Stomach (tissue), 9 donors: ENCODE results near the gene PPP1R1B. TPM values are rescaled to one million over a fixed set of nuclear protein-coding genes. Genes with fewer than 3 reads are reported as not detected.

Experiments
- DNase-seq, 2 donors: peaks; one replicate each; pipeline versions ENCODE4 v3.0.0 to v3.0.0-alpha.2; 2013 to 2019
- H3K27ac ChIP-seq, 5 donors: fragments of 200-600 bp in 4 of 5; sonication (generic) in 4 of 5; one replicate each; pipeline ENCODE4 v1.5.1; 2013 to 2019; ENCODE audit warnings: mild to moderate bottlenecking in 1 of 5, moderate library complexity in 1 of 5
- H3K27me3 ChIP-seq, 3 donors: fragments of 200-600 bp; sonication (generic); one replicate each; pipeline ENCODE4 v1.5.1; 2017 to 2019; ENCODE audit warnings: mixed run types in 1 of 3
- H3K36me3 ChIP-seq, 4 donors: fragments of 200-600 bp; sonication (generic); 1 replicate in 3 of 4; 2 replicates in 1 of 4; pipeline ENCODE4 v1.5.1; 2016 to 2019
- H3K4me1 ChIP-seq, 4 donors: fragments of 200-600 bp; sonication (generic); one replicate each; pipeline ENCODE4 v1.5.1; 2016 to 2019
- H3K4me3 ChIP-seq, 4 donors: fragments of 200-600 bp; sonication (generic) in 3 of 4; one replicate each; pipeline ENCODE4 v1.5.1; 2016 to 2019; ENCODE audit warnings: mild to moderate bottlenecking in 1 of 4
- H3K9me3 ChIP-seq, 4 donors: fragments of 200-600 bp; sonication (generic); one replicate each; pipeline ENCODE4 v1.5.1; 2016 to 2019
- CTCF ChIP-seq, 7 experiments: fragments of 450-650 bp in 4 of 7; fragments of 200-600 bp in 3 of 7; sonication (generic) in 3 of 7; IDR thresholded peaks; one replicate each; pipeline ENCODE4 v1.5.1; 2016 to 2019; ENCODE audit warnings: antibody characterized with exemption in 7 of 7, control low read depth in 2 of 7, mild to moderate bottlenecking in 1 of 7
- EP300 ChIP-seq: sonication (generic); formaldehyde crosslinking; IDR thresholded peaks from one replicate; pipeline ENCODE4 v1.6.1; 2017; ENCODE audit warnings: antibody characterized with exemption
- POLR2A ChIP-seq, 4 donors: fragments of 450-650 bp; IDR thresholded peaks; one replicate each; pipeline ENCODE4 v1.6.1; 2016; ENCODE audit warnings: antibody characterized with exemption in 4 of 4, control low read depth in 2 of 4, mild to moderate bottlenecking in 1 of 4, moderate library complexity in 1 of 4
- POLR2AphosphoS5 ChIP-seq, 3 donors: sonication (generic); formaldehyde crosslinking; IDR thresholded peaks; one replicate each; pipeline ENCODE4 v1.6.1; 2016; ENCODE audit warnings: antibody characterized with exemption in 3 of 3
- WGBS, 5 donors: extraction: QIAGEN DNeasy Blood & Tissue Kit in 3 of 5; methylation state at CpG; one replicate each; pipeline versions ENCODE4 v1.1.5 to v1.1.7; 2013 to 2018; 5-methylcytosine and 5-hydroxymethylcytosine counted together
- intact Hi-C: fragments of 100-400 bp; cut with DNase I; formaldehyde crosslinking; loops from one replicate; pipeline ENCODE4 v1.15.1; 2023; ENCODE audit warnings: low total_unique reads
- polyA plus RNA-seq, 3 donors: library from polyadenylated mRNA; stranded (reverse); fragments of 200-250 nt; gene quantifications; one replicate each; pipeline ENCODE4 v1.2.3, GENCODE V29; 2013
- total RNA-seq, 5 donors: library from RNA; depleted of rRNA; stranded (reverse); fragments of >200 nt; gene quantifications; one replicate each; pipeline versions ENCODE4 v1.1.0 to v1.2.3, GENCODE V29; 2014 to 2016
- donor health status: healthy with polysubstance abuse.
- donor health status: Bipolar disorder and iron deficiency.
- donor health status: healthy.

Gene PPP1R1B
- total and polyA plus RNA-seq, 8 donors = 0.58 to 279 (median 10.3) TPM

GRCh38 chr17:39677072-39677471, 50.3 kb downstream of the PPP1R1B start:
- TF ChIP-seq POLR2AphosphoS5 (IDR thresholded peaks at IDR 0.05) (no peak), EP300 (no peak), CTCF (IDR thresholded peaks at IDR 0.05) (no peak), POLR2A (IDR thresholded peaks at IDR 0.05) (no peak)

GRCh38 chr17:39677542-39678339, 51.0 kb downstream of the PPP1R1B start:
- peak overlapping the region; percentile 70 to 84 (median 77) for H3K27ac ChIP-seq
- DNase-seq = peak in 1 of 2 donors; percentile 58
- no peak overlapping the region for H3K4me3 ChIP-seq
- peaks cover 47 to 63% (median 55%) of the 10 kb centered on the region in 4 donors for H3K4me1 ChIP-seq
- H3K36me3 ChIP-seq = peaks cover 0 to 26% (median 18%) of the 10 kb centered on the region in 4 donors
- 30 to 51% (median 42%) methylated on average over 12 to 13 of the region's 13 CpGs for WGBS, 5 donors
- intact Hi-C loops = no loop called here
- TF ChIP-seq EP300 = no peak
- TF ChIP-seq CTCF (IDR thresholded peaks at IDR 0.05) = no peak
- TF ChIP-seq POLR2A (IDR thresholded peaks at IDR 0.05) = no peak
- TF ChIP-seq POLR2AphosphoS5 (IDR thresholded peaks at IDR 0.05) = no peak
- H3K9me3 ChIP-seq = no peaks in the 10 kb centered on the region
- H3K27me3 ChIP-seq = no peaks in the 10 kb centered on the region

More at GRCh38 chr17:39677072-39677471, 50.3 kb downstream of the PPP1R1B start:
- Histone ChIP-seq H3K27ac (peak overlapping the region in 4 of 5 donors; percentile 70 to 79 (median 74)), H3K27me3 (peaks cover 0 to 3% (median 0%) of the 10 kb centered on the region in 3 donors), H3K4me3 (no peak overlapping the region), H3K4me1 (peaks cover 47 to 66% (median 57%) of the 10 kb centered on the region in 4 donors), H3K36me3 (peaks cover 0 to 22% (median 14%) of the 10 kb centered on the region in 4 donors), H3K9me3 (no peaks in the 10 kb centered on the region)
- no peak for DNase-seq
- WGBS, 5 donors = 73 to 86% (median 76%) methylated on average over 8 of the region's 8 CpGs
- intact Hi-C loops = no loop called here

DNA sequence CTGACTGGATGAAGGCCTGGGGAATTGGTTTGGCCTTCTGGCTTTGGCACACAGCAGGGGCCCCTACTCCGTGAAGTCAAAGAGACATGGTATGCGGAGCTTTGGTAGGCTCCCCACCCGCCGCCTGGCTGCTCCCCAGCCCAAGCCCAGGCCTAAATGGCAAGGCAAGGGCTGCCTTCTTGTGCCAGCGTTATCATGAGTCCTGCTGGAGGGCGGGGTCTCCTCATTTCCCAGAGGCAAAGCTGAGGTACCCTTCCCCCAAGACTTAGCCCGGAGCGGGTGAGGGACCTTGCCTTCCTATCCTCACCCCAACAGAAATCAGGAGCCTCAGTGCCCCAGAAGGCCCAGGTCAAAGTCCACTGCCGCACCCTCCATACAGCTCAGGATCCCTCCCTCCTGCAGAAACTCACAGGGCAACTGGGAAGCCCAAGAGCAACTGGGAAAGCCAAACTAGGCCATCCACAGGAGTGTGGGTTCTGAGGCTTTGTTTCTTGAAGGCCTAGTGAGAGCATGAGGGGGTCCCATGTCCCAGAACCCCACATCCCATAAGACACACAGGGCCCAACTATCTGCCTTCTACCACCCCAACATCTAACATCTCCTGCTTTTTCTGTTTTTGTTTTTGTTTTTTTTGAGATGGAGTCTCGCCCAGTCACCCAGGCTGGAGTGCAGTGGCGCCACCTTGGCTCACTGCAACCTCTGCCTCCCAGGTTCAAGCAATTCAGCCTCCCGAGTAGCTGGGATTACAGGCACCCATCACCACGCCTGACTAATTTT, 51.8 kb downstream of the PPP1R1B start:
- peak in 1 of 3 donors; percentile 2 for TF ChIP-seq POLR2AphosphoS5 (IDR thresholded peaks at IDR 0.05)
- TF ChIP-seq EP300 = no peak
- Histone ChIP-seq H3K4me1 (peaks cover 47 to 63% (median 55%) of the 10 kb centered on the region in 4 donors), H3K27ac (peak overlapping the region; percentile 70 to 84 (median 77)), H3K27me3 (no peaks in the 10 kb centered on the region), H3K36me3 (peaks cover 0 to 34% (median 25%) of the 10 kb centered on the region in 4 donors), H3K4me3 (no peak overlapping the region), H3K9me3 (no peaks in the 10 kb centered on the region)
- intact Hi-C loops = no loop called here
- peak; percentile 69 to 90 for DNase-seq
- 54 to 74% (median 66%) methylated on average over 13 of the region's 13 CpGs for WGBS, 5 donors

GRCh38 chr17:39679521-39680192, 52.9 kb downstream of the PPP1R1B start:
- intact Hi-C loops = no loop called here
- H3K4me3 ChIP-seq = no peak overlapping the region
- peak; percentile 51 to 66 for DNase-seq
- peaks cover 5 to 45% (median 36%) of the 10 kb centered on the region in 4 donors for H3K36me3 ChIP-seq
- peaks cover 46 to 61% (median 52%) of the 10 kb centered on the region in 4 donors for H3K4me1 ChIP-seq
- no peaks in the 10 kb centered on the region for H3K27me3 ChIP-seq
- H3K27ac ChIP-seq = peak overlapping the region; percentile 70 to 84 (median 77)
- no peak for TF ChIP-seq POLR2A (IDR thresholded peaks at IDR 0.05)
- no peak for TF ChIP-seq CTCF (IDR thresholded peaks at IDR 0.05)
- peak in 2 of 3 donors; percentile 25 to 28 for TF ChIP-seq POLR2AphosphoS5 (IDR thresholded peaks at IDR 0.05)
- no peaks in the 10 kb centered on the region for H3K9me3 ChIP-seq
- 38 to 61% (median 43%) methylated on average over 12 of the region's 12 CpGs for WGBS, 5 donors
